Transverse colon (tissue), 4 donors: ENCODE results near the gene DERA.

ENCODE experiments used
- EP300 ChIP-seq: sonication (generic); formaldehyde crosslinking; IDR thresholded peaks from one replicate; pipeline ENCODE4 v1.6.1; 2017; ENCODE audit warnings: antibody characterized with exemption, low read depth
- POLR2A ChIP-seq: fragments of 450-650 bp; IDR thresholded peaks from one replicate; pipeline ENCODE4 v1.6.1; 2016; ENCODE audit warnings: antibody characterized with exemption, mild to moderate bottlenecking, moderate library complexity
- POLR2AphosphoS5 ChIP-seq, 3 donors: sonication (generic); formaldehyde crosslinking; IDR thresholded peaks; one replicate each; pipeline ENCODE4 v1.6.1; 2016; ENCODE audit warnings: antibody characterized with exemption in 3 of 3
- TF ChIP-seq, protein P1 (sequence below), 5 experiments: fragments of 200-600 bp in 3 of 5; fragments of 450-650 bp in 2 of 5; sonication (generic) in 3 of 5; IDR thresholded peaks; 1 replicate in 2 of 5; 2 replicates in 3 of 5; pipeline ENCODE4 v1.5.1; 2016 to 2017; ENCODE audit warnings: antibody characterized with exemption in 5 of 5, inconsistent platforms in 3 of 5, mild to moderate bottlenecking in 2 of 5, moderate library complexity in 1 of 5

DNA sequence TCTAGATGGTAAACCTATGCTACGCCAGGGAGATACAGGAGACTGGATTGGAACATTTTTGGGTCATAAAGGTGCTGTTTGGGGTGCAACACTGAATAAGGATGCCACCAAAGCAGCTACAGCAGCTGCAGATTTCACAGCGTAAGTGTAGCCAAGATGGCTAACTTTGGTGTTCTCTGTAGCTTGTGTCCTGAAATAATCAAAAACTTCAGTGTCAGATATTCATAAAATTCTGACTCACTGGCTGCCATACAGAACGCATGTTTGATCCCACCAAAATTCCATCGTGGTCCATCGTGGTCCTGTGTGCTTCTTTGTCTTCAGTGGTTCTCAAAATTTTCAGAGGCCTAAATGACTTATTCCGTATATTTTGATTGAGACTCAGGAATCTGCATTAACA is 27.6 kb upstream of the DERA start:
- TF ChIP-seq EP300: no peak
- TF ChIP-seq POLR2AphosphoS5 (IDR thresholded peaks at IDR 0.05): no peak
- TF ChIP-seq, protein P1, sequence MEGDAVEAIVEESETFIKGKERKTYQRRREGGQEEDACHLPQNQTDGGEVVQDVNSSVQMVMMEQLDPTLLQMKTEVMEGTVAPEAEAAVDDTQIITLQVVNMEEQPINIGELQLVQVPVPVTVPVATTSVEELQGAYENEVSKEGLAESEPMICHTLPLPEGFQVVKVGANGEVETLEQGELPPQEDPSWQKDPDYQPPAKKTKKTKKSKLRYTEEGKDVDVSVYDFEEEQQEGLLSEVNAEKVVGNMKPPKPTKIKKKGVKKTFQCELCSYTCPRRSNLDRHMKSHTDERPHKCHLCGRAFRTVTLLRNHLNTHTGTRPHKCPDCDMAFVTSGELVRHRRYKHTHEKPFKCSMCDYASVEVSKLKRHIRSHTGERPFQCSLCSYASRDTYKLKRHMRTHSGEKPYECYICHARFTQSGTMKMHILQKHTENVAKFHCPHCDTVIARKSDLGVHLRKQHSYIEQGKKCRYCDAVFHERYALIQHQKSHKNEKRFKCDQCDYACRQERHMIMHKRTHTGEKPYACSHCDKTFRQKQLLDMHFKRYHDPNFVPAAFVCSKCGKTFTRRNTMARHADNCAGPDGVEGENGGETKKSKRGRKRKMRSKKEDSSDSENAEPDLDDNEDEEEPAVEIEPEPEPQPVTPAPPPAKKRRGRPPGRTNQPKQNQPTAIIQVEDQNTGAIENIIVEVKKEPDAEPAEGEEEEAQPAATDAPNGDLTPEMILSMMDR (IDR thresholded peaks at IDR 0.05): no peak
- TF ChIP-seq POLR2A: no peak
